Left ventricle myocardium superior (tissue), 1 donor: Measurements from ENCODE around the gene RAB4B. TPM values are rescaled to one million over a fixed set of nuclear protein-coding genes. Genes with fewer than 3 reads are reported as not detected.
"Not testable (repeated sequence)": the region's sequence is repeated elsewhere in the genome, so short reads cannot be mapped to it uniquely, and the experiment has no call there.

Experiments used
- ATAC-seq: fragments of 200-7000 bp; cut with Tn5 transposase; one replicate; pipeline ENCODE4 v1.9.1; 2020; ENCODE audit warnings: mild to moderate bottlenecking, moderate library complexity
- DNase-seq: peaks from one replicate; pipeline ENCODE4 v3.0.0-alpha.2; 2020
- intact Hi-C: fragments of 100-400 bp; cut with micrococcal nuclease; formaldehyde crosslinking; loops from one replicate; pipeline ENCODE4 v1.11.0; 2022
- total RNA-seq: library from RNA; stranded (reverse); fragmentation: NEBNext Ultra II Directional; extraction: Animal tissue kit (Norgen Biotek cat#: 25700); gene quantifications from one replicate; pipeline ENCODE4 v1.2.1, GENCODE V29; 2021
- donor health status: DM: no; HTN: yes; CAD: no; lungs with severe emphysema.

Gene RAB4B
- total RNA-seq, 1 donor from 2014 or later, result 10.1 TPM

GRCh38 chr19:40800339-40800996 lies 22.4 kb downstream of the RAB4B start:
- intact Hi-C loops, result no loop called here
- DNase-seq, result no peak
- ATAC-seq, result no peak

DNA sequence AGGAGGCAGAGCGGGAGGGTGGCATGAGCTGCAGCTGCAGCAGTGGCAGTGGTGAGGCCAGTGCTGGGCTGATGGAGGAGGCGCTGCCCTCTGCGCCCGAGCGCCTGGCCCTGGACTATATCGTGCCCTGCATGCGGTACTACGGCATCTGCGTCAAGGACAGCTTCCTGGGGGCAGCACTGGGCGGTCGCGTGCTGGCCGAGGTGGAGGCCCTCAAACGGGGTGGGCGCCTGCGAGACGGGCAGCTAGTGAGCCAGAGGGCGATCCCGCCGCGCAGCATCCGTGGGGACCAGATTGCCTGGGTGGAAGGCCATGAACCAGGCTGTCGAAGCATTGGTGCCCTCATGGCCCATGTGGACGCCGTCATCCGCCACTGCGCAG lies 22.9 kb downstream of the RAB4B start:
- no peak for DNase-seq
- ATAC-seq, result no peak
- intact Hi-C loops, result no loop called here

DNA sequence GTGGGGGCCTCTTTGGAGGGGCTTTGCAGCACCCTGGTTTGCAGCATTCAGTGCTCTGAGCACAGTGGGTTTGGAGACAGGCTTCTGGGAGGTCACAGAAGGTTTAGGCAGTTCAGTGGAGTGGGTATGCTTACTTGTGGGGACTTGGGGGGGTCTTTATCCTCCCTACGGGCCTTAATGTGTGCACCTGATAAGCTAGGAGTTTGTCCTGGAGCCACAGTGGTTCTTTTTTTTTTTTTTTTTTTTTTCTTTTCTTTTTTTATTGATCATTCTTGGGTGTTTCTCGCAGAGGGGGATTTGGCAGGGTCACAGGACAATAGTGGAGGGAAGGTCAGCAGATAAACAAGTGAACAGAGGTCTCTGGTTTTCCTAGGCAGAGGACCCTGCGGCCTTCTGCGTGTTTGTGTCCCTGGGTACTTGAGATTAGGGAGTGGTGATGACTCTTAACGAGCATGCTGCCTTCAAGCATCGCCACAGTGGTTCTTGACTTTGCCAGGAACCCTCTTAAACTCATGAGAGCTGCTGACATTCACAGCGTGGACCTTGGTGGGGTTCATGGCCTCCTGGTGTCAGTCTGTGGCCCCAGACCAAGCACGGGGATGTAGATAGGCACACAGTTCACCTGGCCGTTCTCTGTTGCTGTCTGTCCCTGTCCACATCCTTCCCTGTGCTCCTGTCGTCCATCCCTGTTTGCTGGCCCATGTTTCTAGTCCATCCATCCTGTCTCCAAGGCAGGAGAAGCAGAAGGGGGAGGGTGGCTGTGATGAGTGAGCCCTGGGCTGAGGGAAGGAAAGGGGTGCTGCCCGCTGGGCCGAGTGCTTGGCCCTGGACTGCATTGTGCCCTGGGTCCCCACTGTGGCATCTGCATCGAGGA lies 23.6 kb downstream of the RAB4B start:
- no peak for ATAC-seq
- intact Hi-C loops, result no loop called here

GRCh38 chr19:40802300-40803169 lies 24.5 kb downstream of the RAB4B start:
- intact Hi-C loops, result no loop called here
- peak; percentile 89 for DNase-seq
- peak; percentile 36 for ATAC-seq

More for the DNA sequence above, 23.6 kb downstream of the RAB4B start:
- no peak for DNase-seq

GRCh38 chr19:40803170-40803856 lies 25.3 kb downstream of the RAB4B start:
- intact Hi-C loops, result no loop called here
- no peak for DNase-seq
- ATAC-seq, result no peak

- ATAC-seq (peak; percentile 0), DNase-seq (peak; percentile 60)
- intact Hi-C loops, result no loop called here
These were observed 26.1 kb downstream of the RAB4B start for GRCh38 chr19:40803857-40804782.

- intact Hi-C loops, result no loop called here
- ATAC-seq, result peak; percentile 11
- peak; percentile 67 for DNase-seq
These were observed 26.8 kb downstream of the RAB4B start for GRCh38 chr19:40804783-40805242.

DNA sequence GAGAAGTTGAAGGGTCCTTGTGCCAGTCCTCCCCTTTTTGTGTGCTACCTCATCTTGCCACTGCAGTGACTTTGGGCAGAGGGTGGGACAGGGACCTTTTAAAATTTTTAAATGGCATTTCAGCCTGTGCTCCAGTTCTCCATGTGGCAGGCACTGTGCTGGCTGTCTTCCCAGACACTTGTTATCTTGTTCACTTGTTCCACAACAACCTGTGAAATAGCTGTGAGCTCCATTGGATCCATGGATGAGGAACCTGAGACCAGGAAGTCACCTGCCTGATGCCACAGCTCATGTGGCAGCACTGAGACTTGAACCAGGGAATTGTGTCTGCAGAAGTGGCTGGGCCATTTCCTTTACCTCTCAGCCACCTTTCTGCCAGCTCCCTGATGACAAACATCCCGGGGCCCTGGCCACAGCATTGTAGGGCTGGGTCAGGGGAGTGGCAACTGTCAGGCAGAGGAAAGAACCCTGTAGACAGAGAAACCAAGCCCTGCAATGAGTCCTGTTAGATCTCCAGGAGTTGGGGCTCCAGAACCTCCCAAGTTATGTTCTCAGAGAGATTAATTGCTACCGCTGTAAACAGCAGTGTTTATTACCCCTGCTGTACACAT lies 27.3 kb downstream of the RAB4B start:
- ATAC-seq (peak; percentile 18), DNase-seq (peak; percentile 61)
- intact Hi-C loops, result no loop called here

DNA sequence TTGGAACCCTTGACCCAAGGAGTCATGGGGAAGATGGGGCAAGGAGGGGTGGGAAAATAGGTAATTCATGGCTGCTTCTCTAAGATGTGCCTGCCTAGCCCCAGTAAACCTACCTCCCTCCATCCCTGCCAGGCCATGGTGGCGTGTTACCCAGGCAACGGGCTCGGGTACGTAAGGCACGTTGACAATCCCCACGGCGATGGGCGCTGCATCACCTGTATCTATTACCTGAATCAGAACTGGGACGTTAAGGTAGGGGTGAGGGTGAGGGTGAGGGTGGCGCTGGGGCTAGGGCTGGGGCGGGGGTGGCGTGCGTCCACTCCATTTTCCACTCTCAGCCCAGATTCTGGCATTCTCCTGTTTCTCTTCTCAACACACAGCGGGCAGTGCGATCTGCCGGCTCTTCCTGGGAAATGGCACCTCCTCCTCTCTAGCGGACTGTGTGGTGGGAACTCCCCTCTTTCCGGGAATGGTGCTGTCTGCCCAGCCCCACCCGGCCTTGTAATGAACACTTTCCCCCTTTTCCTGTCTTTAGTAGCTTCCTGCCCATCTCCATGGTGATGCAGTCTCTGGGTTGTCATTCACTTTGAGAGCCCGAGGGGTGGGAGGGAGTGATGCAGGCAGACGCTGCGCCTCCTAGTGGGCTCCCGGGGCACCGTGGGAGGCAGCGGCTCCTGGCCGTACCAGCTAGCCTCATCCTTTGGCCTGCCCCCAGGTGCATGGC lies 28.5 kb downstream of the RAB4B start:
- ATAC-seq (peak; percentile 19), DNase-seq (peak; percentile 84)
- intact Hi-C loops, result no loop called here

DNA sequence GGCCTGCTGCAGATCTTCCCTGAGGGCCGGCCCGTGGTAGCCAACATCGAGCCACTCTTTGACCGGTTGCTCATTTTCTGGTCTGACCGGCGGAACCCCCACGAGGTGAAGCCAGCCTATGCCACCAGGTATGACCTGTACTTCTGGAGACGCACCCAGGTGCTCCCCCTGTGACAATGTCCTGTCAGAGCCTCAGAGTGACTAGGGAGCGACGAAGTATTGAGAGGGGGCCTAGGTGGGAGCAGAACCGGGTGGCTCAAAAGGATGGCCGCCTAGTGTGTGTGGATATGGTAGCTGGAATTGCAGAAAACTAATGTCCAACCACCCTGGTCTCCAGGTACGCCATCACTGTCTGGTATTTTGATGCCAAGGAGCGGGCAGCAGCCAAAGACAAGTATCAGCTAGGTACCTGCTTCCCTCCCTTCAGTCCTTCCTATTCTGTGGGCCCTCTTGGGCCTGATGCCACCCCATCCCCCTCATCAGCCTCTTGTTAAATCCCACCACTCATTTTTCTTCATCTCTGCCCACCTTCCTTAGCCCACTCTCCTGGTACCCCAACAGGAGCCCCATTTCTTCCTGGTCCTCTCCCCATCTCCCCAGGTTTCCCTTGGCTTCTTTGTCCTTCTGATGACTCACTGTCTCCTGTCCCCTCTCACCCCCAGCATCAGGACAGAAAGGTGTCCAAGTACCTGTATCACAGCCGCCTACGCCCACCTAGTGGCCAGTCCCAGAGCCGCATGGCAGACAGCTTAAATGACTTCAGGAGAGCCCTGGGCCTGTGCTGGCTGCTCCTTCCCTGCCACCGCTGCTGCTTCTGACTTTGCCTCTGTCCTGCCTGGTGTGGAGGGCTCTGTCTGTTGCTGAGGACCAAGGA lies 29.3 kb downstream of the RAB4B start:
- intact Hi-C loops, result no loop called here
- ATAC-seq, result no peak

DNA sequence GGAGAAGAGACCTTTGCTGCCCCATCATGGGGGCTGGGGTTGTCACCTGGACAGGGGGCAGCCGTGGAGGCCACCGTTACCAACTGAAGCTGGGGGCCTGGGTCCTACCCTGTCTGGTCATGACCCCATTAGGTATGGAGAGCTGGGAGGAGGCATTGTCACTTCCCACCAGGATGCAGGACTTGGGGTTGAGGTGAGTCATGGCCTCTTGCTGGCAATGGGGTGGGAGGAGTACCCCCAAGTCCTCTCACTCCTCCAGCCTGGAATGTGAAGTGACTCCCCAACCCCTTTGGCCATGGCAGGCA lies 29.9 kb downstream of the RAB4B start:
- no peak for ATAC-seq
- intact Hi-C loops, result no loop called here
- DNase-seq, result no peak

More for the DNA sequence above, 29.3 kb downstream of the RAB4B start:
- DNase-seq, result no peak

DNA sequence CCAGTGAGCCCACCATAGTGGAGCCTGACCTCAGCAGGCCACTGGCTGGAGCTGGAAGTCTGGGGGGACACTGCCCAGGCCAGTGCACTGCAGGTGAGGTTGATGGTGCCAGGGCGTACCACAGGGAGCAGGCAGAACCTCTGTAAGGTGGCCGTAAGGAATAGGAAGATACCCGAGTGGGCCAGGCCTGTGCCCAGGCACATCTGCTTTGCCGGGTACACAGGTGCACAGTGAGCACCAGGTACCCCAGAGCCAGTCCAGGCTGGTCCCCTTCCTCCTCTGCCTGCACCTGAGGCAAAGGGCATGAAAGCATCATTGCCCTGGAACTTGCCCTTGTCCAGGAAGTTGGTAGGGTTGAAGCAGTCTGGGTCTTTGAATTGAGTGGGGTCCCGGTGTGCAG lies 30.4 kb downstream of the RAB4B start:
- intact Hi-C loops, result no loop called here
- ATAC-seq (no peak), DNase-seq (no peak)

GRCh38 chr19:40809358-40810086 lies 31.5 kb downstream of the RAB4B start:
- no peak for DNase-seq
- intact Hi-C loops, result no loop called here
- no peak for ATAC-seq

DNA sequence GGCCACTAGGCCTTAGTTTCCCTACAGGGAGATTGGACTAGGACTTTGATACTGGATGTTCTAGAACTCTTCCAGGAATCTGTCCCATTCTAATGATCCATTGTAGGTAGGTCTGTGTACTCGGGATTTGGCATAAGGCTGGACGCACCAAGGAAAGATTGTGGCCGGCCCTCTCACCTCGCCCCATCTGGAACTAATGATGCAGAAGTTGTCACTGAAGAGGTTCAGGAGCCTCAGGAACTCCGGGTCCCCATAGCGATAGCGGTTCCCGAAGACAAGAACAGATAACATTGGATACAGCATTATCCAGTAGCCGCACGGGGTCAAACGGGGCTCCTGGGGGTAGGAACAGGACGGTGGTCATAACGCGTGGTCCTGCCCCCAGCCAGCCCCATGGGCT lies 32.1 kb downstream of the RAB4B start:
- intact Hi-C loops, result no loop called here
- DNase-seq, result no peak
- ATAC-seq, result no peak

- DNase-seq, result peak; percentile 91
- peak; percentile 89 for ATAC-seq
- intact Hi-C loops, result not testable (repeated sequence)
These were observed 32.8 kb downstream of the RAB4B start for GRCh38 chr19:40810649-40811408.
